ENCODE data around the gene CLIP2.

DNA sequence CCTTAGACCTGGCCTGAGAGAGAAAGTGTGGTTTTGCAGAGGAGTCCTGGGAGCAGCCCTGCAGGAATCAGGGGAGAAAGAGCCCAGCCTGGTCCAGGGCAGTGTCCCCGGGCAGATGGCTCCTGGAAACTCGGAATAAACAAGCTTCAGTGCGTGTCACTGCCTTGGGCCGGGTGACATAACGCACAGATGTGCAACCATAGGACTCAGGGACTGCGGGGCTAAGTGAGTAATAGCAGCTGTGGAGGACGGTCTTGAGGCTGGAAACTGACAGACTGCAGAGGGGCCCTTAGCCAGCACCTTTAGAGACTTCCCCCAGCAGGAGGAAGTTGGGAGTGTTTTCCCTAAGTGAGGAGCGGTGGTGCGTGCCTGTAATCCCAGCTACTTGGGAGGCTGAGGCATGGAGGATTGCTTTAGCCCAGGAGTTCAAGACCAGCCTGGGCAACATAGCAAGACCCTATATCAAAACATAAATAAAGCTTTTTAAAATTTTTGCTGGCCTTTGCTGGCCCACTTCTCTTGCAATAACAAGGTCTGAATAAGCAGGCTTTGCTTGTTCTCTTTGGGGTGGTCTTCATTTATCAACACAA lies 5.3 kb upstream of the CLIP2 start:
- TF ChIP-seq EZH2phosphoT487 (IDR thresholded peaks at IDR 0.05; ENCODE audit: low read length): no peak
- no peak for TF ChIP-seq EZH2 (optimal IDR thresholded peaks at IDR 0.05; ENCODE audit: low read depth, low read length)
- TF ChIP-seq, protein P1, sequence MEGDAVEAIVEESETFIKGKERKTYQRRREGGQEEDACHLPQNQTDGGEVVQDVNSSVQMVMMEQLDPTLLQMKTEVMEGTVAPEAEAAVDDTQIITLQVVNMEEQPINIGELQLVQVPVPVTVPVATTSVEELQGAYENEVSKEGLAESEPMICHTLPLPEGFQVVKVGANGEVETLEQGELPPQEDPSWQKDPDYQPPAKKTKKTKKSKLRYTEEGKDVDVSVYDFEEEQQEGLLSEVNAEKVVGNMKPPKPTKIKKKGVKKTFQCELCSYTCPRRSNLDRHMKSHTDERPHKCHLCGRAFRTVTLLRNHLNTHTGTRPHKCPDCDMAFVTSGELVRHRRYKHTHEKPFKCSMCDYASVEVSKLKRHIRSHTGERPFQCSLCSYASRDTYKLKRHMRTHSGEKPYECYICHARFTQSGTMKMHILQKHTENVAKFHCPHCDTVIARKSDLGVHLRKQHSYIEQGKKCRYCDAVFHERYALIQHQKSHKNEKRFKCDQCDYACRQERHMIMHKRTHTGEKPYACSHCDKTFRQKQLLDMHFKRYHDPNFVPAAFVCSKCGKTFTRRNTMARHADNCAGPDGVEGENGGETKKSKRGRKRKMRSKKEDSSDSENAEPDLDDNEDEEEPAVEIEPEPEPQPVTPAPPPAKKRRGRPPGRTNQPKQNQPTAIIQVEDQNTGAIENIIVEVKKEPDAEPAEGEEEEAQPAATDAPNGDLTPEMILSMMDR (IDR thresholded peaks at IDR 0.05; ENCODE audit: low read length): no peak

Measured in MM.1S (cell line).